ENCODE measurements around the gene CRYGS.
"Not testable (repeated sequence)": the region's sequence is repeated elsewhere in the genome, so short reads cannot be mapped to it uniquely, and the experiment has no call there.

Gene CRYGS

DNA sequence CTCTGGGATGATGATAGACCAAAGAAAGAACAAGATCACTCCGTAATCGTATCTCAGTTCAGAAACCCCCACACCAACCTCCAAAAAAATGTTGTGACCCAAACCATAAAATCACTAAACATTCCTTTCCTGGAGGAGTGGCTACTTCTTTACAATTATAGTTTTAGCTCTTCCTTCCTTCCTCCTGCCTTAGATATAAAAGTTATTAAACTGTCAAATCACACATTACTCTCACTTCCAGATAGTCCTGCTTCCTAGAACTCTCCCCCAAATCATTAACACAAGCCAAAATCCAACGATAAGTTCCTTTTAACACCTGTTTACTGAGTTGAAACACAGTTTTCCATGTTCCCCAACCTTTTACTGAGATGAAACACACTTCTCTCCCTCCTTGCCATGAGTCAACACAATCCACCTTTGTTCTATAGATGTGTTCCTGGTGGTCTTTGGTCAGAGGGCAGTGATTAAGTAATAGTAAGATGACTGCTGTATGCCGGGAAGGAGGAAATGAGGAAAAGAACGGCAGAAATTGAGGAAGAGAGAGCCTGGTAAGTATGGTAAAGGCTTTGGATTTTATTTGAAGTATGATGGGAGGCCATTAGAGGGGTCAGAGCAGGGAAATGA, 8.3 kb upstream of the CRYGS start:
- no peak for DNase-seq (ENCODE audit: low read depth)

- DNase-seq (ENCODE audit: low read depth), result no peak
Measured at GRCh38 chr3:186551387-186551786, 7.2 kb upstream of the CRYGS start.

DNA sequence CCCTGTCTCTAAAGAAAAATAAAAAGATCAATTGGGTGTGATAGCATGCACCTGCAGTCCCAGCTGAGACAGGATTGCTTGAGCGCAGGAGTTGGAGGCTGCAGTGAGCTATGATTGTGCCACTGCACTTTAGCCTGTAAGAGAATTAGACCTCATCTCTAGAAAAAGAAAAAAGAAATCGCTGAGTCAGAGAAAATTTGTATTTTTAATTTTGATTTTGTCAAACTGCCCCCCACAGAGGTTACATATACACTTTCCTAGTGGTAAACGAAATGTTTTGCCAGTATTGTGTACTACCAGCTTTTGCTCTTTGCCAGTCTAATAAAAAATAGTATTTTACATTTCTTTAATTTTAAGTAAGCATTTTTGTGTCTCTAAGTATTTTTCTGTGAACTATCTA, 5.3 kb upstream of the CRYGS start:
- no peak for DNase-seq (ENCODE audit: low read depth)

- DNase-seq (ENCODE audit: low read depth), result no peak
Measured at GRCh38 chr3:186540835-186541226, 3.3 kb downstream of the CRYGS start.

DNA sequence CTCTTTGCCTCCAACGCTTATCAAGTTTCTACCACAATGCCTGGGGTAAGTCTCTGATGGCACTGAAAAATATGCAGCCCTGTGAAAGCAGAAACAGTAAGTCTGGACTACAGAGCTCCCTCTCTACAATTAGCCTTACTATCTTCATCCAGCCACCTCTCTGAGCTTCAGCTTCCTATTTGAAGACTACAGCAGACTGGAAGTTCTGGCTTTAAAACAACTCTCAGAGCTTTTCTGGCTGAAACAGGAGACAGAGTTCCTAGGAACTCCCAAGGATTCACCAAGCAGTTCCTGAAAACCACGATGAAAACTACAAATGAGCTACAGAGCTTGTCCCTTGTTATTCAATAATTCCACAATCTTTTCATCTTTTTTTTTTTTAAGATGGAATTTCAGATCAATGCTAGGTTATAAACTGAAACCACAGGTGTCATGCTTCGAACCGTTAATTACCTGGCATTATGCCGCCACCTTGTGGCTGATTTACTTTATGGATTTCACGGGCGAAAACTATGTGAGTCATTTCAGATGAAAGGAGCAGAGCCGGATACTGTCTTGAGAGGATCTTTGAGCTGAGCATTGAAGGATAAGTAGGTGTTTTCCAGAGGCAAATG, 3.9 kb downstream of the CRYGS start:
- DNase-seq (ENCODE audit: low read depth), result peak; percentile 46

DNA sequence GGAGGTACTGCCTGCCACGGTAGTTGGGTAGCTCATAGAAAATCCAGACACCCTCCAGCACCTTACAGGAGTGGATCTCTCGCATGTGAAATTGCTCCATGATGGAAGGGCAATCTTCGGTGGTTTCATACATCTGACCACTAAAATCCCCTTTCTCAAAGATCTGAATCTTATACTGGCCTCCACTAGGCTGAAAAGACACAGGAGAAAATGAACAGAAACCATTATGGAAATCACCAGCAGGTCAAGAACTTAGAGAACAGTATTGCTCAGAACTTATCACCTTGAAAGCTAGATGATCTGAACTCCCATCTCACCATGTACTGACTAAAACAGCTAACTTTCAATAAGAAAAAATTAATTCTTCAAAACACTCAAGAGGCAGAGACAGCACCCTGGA, 5.4 kb downstream of the CRYGS start:
- no peak for DNase-seq (ENCODE audit: low read depth)

DNA sequence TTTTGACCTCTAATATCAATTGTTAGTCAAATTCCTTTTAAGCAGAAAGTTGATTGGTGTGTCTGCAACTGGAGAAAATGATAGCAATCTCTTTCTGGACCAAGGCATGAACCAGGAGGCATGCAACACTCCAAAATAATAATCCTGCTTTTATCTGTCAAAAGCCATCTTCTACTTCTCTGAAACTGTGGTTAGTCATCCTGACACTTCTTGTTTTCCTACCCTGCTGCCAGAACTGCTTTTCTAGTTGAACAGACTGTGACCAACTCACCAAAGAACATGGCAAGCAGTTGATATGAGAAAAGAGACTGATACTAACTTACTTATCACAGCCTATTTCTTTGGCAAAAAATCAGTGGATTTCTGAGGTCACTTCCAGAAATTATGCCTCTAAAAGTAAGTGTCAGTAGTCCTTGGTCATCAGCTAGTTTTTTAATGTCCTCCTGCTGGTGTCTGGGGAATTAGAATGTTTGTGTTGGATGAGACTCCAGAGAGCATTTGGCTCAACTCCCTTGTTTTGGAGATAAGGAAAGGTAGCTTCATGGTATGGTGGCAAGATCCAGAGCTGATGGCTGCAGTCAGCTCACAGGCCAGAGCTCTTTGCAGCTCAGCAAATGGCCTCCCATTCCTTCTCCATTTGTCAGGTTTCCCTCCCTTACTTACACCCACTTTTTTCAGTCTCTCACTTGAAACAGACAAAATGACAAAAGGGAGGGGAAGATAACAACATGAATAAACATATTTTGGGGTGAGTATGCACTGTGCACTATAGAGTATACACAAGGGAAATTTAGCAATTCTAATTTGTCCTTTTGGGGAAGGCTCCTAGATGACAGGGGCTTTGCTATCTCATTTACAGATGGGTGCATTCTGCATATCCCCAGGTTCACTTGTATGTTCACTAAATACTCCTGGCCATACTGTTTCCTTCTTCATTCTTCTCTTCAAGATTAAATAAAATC, 7.0 kb downstream of the CRYGS start:
- no peak for DNase-seq (ENCODE audit: low read depth)

DNA sequence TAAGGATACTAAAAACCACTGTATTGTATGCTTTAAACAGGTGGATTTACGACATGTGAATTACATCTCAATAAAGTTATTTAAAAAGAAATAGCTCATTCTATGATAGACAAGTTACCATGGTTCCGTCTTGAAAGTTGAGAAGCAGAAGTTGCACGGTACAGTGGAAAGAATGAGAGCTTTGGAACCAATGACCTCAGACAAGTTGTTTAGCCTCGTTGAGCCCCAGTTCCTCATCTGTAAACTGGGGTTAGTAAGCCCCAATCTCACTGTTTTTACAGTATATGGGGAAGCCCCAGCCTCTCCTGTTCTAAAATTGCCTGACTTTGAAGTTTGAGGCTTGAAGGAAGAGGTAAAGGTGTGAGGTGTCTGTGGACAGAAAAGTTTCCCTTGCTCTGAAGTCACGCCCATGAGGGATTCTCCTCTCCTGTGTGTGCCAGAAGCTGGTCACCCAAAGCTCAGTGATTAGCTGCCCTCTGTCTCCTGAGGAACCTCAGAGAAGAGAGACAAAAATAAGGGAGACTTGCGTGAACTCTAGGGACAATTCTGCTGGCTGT, 10.0 kb downstream of the CRYGS start:
- DNase-seq (ENCODE audit: low read depth), result no peak

- no peak for DNase-seq (ENCODE audit: low read depth)
Measured at GRCh38 chr3:186532598-186533072, 11.5 kb downstream of the CRYGS start.

- DNase-seq (ENCODE audit: low read depth), result not testable (repeated sequence)
Measured at GRCh38 chr3:186531694-186532093, 12.5 kb downstream of the CRYGS start.

DNA sequence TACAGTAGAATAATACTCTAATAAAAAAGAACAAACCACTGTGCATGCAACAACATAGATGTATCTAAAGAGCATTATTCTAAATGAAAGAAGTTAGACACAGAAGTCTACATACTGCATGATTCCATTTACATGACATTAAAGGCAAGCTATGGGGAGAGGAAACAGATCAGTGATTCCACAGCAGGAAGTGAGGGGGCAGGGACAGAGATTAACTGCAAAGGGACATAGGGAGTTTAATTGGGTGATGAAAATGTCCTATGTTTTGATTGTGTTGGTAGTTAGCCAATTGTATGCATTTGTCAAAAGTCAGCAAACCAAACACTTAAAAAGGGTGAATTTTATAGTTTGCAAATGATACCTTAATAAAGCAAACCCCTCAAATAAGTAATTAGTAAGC, 13.8 kb downstream of the CRYGS start:
- DNase-seq (ENCODE audit: low read depth), result no peak

DNA sequence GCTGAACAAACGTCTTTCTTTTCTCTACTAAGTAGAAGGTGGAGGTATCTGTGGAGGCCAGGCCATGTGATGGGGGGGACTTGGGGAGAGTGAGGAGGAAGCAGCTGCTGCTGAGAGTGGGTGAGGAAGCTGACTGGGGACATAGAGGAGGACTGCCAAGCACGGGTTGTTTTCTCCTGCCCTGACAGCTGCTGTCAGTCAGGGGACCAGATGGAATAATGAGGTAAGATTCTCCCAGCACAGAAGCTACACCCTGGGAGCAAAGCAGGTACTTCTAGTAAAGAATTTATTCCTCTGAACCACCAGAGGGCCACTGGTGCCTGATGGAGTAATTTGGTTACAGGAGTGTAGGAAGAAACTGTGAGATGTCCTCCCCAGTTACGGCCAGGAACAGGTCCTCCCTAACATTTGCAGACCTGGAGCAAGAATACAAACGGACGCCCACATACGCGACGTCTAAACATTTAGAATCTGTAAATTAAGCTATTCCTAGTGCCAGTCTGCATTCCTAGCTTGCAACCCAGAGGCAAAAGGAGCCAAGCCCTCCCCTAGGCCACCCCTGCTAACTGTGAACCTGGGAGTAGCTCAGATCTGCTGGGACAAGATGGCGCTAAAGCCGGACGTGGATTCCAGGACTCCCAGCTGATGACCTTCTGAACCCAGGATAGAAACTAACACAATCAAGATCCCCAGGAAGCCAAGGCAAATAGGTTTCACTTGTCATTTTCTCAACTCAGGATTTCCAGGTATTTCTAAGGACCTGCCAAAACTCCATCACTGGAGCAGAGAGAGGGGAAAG, 14.8 kb downstream of the CRYGS start:
- no peak for DNase-seq (ENCODE audit: low read depth)

DNA sequence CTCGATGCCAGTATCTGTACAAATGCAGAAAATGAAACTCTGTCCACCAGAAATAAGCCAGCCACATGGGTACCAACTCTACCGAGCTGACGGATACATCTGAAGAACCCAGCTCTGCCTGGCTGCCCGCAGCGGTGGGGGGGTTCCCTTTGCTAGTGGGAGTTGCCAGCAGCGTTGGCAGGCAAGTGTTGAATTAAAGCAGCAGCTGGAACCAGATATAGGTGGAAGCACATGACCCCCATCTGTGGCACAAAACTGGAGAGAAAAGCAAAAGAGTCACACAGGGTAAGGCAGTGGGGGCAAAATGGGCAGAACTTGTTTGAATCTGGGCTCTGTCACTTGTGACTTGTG, 17.9 kb downstream of the CRYGS start:
- no peak for DNase-seq (ENCODE audit: low read depth)

GRCh38 chr3:186525369-186526255, 18.6 kb downstream of the CRYGS start:
- DNase-seq (ENCODE audit: low read depth), result no peak

- DNase-seq (ENCODE audit: low read depth), result no peak
Measured at GRCh38 chr3:186524616-186525015, 19.6 kb downstream of the CRYGS start.

DNA sequence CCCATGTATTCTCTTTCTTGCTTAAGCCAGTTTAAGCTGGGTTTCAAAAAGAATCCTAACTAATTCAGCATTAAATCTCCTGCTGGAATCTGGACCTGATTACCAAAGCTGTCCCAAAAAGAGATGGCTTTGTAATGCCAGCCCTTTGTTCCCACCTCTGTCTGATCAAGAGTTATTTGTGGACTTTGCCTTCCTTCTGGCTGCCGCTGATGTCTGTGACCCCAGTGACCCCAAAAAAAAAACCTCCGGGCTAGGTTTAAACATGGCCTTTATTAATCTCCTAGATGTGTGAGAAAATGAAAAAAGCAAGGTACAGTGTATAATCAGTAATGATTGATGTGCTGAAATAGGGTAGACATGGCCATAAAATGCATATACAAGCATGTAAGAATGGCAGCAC, 20.7 kb downstream of the CRYGS start:
- no peak for DNase-seq (ENCODE audit: low read depth)

GRCh38 chr3:186523022-186523421, 21.2 kb downstream of the CRYGS start:
- DNase-seq (ENCODE audit: low read depth), result no peak

DNA sequence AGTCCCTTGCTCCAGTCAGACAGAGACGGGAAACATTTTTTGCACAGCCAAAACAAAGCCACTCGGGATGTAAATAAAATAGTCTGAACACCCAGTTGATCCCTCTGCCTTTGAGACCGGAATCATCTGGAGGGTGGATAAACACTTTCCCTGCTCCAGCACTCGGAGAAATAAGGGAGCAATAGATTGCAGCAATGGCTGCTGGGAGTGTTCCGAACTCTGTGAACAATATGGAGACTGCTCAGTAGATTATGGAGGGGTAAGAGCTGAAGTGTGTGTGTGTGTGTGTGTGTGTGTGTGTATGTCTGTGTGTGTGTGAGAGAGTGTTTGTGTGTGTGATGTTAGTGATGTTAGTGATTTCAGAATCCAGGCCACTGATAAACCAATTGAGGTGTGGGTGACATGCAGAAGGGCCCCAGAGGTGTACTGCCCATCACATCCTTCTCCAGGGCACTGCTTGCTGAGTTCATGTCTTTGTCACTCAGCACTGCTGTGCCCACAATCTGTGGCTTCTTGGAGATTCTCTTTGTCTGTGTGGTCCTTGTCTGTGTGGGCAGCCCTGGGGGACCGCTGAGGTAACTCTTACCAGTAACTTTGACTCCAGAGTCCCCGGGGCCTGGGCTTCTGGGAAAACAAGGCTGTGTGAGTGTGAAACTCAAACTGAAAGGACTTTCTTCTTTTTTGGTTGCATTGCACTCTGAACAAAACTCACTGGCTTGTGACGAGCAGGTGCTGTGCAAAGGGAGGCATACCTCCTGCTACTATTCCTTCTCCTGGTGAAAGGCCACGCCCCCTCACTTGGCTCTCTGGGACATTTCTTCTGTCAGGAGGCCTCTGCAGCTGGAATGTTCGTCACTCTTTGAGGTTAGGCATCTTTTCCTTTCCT, 23.0 kb downstream of the CRYGS start:
- no peak for DNase-seq (ENCODE audit: low read depth)

- DNase-seq (ENCODE audit: low read depth), result no peak
Measured at GRCh38 chr3:186520431-186520830, 23.7 kb downstream of the CRYGS start.

All from fibroblast of the conjunctiva (primary cell).